HG02642 (cell line): ENCODE data around the gene ZNRF2.

Source experiments
- ATAC-seq: cut with Tn5 transposase; IDR thresholded peaks from one replicate; pipeline ENCODE4 v1.9.1; 2021; ENCODE audit warnings: mild to moderate bottlenecking; ENCODE audit not compliant: unreplicated experiment, poor library complexity

The ZNRF2 gene

DNA sequence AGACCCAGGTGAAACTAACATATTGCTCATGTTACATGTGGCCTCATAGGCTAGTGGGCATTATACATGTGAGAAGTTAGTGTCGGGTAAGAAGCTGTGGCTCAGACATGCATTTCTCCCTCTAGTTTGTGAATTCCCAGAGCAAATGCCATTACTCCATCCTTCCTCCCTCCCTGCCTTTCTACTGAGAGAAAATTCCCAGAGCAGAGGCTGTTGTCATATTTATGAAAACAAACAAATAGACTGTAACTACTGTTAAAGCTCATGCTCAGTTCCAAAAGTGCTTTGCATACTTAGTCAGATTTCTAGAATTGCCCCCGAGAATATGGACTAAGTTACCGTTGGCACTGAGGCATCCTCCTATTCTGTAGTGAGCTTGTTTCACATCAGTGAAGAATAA lies 29.0 kb downstream of the ZNRF2 start:
- ATAC-seq: no peak

DNA sequence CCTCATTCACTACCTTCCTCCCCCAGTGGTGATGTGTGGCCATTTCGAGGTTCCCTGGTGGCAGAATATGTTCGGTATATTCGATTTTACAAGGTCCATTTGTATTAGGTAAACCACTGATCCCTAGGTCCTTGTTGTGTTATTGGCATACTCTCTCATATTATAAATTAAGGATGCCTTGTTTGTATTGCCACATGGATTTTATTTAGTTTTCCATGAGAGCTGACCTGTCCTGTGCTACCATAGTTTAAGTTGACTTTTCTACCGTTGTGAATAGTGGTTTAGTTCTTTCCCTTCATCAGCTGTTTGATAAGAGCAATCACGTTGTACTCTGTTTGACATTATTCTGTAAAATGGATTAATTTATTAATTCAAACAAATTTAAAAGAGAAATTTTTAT lies 29.4 kb downstream of the ZNRF2 start:
- ATAC-seq: no peak

DNA sequence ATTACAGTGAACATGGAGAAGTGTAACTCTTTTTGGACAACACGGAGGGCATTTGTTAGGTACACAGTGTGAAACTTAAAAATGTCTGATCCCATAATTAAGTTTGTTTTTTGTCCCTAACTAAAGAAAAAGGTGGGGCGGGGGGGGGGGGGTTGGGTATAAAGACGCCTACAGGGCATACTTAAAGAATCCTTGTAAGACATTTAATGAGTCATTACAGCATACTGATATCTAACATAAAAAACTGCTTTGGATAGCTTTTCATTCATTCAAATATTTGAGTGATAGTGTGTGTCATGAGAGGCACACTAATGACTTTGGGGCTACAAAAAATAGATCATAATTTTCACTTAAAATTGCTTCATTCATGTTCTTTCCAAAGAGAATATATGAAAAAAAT lies 31.2 kb downstream of the ZNRF2 start:
- ATAC-seq: no peak

DNA sequence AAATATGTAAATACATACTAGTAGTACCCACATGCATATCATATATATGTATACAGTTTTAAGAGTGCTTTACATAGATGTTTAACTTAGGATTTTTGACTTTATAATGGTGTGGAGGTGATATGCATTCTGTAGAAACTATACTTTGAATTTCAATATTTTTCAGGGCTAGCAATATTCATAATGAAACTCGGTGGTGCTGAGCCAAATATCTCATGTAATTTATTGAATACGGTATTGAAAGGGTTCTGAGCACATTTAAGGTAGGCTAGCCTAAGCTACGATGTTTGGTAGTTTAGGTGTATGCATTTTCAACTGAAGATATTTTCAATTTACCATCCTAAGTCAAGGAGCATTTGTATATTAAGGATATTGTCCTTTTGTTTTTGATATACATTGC lies 36.0 kb downstream of the ZNRF2 start:
- ATAC-seq: no peak

DNA sequence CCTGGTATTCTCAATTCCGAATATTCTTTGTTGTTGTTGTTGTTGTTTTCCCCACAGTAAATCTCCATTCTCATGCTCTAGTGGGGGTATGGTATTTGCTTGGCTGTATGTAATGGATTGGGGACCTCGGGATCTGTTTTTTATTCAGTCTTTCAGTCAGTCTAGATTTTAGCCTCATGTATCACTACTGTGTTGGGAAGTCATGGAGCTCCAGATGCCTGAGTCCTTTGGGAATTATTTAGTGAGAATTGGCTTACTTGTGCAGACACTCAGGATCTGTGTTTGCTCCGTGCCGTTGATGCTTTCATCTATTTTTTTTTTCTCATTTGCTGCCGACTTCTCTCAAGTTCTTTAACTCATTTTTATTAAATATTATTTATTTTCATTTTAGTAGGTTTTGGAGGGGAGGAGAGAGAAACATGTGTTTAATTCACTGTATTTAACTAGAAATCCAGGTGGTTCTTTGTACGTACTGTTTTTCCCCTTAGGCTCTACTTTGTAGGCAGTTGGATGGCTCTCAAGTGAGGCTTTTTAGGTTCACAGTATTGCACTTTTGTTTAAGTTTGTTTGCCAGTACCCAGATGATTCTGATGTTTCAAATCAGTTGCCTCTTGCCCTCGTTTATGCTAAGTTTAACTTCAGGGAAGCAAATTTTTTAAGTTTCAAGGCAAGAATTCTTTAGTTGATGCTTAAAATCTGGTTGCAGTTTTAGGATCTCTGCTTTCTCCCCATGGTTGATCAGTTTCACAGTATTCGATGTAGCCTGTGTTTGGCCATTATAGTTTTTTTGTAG lies 36.9 kb downstream of the ZNRF2 start:
- no peak for ATAC-seq

DNA sequence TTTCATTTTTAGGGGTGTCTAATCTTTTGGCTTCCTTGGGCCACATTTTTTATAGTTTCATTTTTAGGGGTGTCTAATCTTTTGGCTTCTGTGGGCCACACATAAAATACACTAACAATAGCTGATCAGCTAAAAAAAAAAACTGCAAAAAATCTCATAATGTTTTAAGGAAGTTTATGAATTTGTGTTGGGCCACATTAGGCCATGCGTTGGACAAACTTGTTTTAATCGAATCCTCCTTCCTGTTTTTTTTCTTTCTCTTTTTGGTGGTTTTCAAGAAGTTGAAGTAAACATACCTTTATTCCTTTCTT lies 37.4 kb downstream of the ZNRF2 start:
- no peak for ATAC-seq

DNA sequence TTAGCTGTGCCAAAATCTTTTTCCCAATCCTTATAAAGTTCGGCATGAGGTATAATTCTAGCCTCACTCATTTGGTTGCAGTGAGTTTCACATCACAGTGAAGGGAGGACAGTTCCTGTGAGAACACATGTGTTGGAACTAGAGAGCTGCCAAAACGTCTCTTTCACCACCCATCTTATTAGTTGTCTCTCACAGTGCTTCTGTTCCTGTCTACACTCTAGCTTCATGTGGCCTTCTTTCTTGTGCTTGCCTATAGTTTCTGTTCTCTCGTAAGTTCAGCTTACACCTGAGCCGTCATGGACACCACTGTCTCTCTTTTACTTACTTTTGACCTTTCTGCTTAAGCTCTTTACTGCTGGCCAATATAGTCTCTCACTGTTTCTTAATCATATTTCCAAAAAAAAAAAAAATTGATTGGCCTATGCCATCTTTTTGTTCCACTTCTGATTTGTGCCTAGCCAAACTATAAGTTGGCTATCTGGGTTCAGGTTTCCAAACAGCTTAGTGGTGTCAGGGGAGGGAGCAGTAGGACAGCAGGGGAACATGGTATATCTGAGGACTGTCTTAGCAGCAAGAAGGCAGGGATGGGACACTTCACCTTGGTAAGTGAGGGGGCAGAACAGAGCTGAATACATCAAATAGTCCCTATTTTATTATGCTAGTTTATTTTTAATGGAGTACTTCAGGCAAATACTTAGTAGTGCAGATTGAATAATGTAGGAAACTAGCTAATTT lies 38.0 kb downstream of the ZNRF2 start:
- peak; percentile 87 for ATAC-seq

DNA sequence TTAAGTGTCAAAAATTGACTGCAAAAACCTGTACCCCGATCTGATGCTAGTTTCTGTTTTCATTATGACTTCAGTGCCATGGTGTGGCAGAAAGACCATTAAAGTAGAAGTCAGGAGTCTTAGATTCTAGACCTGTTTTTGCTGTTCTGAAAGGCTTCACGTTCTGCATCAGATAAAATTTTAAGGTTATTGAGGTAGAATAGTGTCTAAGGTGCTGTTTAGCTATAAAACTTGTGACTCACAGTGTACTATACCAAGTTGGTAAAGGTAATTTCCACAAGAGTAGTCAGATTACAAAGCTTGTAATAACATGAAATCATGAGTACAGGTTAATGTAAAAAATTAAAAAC lies 38.6 kb downstream of the ZNRF2 start:
- ATAC-seq: peak; percentile 50

DNA sequence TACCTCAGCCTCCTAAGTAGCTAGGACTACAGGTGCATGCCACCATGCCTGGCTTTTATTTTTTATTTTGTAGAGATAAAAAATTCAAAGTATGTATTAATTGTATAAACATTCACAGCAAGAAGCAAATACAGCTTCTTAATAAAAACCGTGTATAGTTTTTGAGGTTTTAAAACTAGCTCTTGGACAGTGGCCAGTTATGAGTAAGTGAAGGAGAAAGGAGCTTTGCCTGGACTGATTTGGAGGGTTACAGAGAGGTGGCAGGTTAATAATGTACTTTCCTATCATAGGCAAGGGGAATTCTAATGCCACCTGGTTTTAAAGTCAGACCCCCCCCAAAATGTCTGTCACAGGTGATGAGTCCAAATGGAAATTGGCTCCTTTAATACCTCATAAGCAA lies 43.4 kb downstream of the ZNRF2 start:
- ATAC-seq: no peak

DNA sequence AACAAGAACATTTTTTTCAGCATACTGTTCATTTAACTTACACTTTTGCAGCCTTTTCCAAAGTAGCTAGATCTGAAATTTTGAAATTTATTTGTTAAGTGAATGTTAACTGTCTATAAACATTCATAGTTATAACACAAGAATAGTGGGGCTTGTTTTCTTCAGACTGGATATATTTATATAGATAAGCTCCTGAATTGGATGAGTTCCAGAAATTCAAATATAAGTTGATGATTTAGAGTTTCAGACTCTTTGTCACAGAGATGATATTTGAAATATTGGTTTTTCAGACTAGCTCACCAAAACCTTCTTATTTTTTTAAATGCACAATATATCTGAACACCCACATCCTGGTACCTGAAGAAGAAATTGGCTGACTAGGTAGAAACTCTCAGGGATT lies 44.0 kb downstream of the ZNRF2 start:
- ATAC-seq: no peak

DNA sequence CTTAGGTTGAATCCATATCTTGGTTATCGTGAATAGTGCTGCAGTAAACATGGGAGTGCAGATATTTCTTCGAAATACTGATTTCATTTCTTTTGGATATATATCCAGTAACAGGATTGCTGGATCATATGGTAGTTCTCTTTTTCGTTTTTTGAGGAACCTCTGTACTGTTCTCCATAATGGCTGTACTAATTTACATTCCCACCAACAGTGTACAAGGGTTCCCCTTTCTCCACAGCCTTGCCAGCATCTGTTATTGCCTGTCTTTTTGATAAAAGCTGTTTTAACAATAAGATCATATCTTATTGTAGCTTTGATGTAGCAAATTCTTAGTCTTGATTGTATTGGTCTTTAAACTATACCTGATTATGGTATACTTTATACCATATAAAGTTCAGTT lies 45.3 kb downstream of the ZNRF2 start:
- no peak for ATAC-seq

DNA sequence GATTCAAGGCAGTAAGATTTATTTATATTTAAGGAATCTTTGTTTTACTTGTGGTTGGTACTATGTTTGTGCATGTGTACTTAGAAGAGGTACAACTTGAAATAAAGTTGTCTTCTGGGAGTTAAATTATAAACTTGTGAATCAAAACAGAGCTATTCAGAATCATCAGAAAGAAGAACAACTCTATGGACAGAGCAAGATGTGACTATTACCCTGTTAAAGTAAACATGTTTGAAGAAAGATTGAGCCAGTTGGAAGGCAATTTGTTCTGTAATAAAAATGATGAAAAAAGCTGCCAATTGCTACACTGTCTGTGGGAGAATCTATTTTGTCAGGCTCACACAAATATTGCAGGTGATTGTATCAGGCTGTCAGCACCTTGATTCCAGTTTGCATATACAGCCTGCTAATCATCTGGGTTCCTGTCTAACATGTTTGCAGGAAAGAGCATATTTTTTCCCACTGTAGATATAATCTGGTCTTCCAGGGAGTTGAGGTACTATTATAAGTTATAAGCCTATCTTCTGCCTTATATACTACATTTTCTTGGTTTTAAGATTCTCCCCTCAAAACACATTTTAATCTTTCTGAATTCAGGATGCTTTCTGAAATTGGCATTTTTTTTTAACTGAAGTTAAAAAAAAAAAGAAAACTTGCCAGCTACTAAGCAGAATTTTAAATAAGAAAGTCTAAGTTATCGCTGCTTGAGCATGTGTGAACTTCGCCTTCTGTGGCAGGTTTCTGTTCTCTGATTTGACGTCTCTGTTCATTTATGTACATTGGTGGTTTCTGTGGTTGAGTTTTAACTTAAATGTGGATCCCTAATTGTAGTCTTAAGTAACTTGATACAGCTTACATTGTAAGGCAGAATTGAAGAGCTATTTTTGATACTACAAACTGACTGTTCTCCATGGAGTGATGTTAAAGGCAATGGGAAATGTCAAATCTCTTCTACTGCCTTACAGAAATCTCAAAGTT lies 46.0 kb downstream of the ZNRF2 start:
- ATAC-seq: peak; percentile 91

DNA sequence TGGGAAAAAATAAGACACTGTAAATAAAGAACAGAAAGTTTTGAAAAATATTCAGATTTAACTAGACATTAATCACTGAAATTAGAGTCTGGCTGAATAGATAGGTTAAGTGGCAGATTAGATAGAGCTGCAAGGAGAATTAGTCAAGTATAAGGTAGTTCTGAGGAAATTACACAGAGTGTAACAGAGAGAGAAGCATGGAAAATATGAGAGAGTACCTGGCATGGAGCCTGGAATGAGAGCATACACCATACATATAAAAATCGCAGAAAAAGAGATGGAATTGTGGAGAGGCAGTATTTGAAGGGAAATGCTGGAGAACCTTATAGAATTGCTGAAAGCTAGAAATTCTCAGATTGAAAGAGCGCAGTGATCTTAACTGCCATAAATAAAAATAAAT lies 46.9 kb downstream of the ZNRF2 start:
- no peak for ATAC-seq

DNA sequence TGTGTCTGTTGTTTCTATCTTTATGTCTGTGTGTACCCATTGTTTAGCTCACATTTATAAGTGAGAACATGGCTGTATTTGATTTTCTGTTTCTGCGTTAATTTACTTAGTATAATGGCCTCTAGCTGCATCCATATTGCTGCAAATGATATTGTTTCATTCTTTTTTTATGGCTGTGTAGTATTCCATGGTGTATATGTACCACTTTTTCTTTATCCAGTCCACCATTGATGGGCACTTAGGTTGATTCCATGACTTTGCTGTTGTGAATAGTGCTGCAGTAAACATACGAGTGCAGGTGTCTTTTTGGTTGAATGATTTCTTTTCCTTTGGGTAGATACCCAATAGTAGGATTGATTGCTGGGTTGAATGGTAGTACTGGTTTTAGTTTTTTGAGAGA lies 48.2 kb downstream of the ZNRF2 start:
- no peak for ATAC-seq

DNA sequence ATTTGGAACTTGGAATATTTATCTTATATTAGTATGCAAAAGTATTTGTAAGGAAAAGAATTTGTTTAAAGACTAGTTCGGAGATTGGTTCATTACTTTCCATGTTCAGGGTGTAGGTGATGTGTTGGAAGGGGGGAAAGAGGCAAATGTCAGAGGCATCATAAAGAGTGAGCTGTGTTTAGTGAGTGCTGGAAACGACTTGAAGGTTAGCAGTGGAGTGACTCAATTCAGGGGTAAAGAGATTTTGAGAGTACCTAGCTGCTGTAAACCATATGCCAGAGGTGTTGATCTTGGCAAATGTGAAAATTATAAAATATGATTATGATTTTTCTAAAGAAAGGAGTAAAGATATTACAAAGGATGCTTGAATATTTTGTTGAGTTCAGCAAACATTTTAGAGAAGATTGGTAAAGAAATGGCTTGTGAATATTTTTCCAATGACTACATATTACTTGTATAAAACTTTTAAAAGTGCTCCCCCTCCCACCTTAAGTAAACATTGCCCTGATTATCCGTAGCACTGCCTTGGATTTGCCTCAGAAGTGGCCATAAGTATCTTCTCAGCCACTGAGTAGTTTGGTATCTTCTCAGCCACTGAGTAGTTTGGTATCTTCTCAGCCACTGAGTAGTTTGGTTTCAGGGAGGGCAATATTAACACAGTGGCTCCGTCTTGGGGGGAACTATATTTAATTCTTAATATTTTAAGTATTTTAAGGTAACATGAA lies 51.5 kb downstream of the ZNRF2 start:
- no peak for ATAC-seq

DNA sequence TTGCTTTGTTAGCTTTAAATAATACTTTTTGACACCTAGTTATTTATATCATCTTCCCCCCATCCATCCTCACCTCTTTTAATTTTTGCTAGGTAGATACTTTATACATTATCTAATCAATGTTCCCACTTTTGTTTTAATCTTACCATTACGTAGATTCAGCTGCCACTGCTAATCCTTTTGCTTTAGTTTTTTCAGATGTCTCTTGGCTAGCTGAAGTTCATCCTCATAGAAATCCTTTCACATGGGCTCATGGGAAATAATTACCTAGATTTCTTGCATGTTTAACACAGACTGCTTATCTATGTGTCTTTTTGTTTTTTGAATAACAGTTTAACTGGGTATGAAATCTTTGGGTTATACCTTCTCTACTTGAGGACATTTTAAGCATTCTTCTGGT lies 60.1 kb downstream of the ZNRF2 start:
- no peak for ATAC-seq

DNA sequence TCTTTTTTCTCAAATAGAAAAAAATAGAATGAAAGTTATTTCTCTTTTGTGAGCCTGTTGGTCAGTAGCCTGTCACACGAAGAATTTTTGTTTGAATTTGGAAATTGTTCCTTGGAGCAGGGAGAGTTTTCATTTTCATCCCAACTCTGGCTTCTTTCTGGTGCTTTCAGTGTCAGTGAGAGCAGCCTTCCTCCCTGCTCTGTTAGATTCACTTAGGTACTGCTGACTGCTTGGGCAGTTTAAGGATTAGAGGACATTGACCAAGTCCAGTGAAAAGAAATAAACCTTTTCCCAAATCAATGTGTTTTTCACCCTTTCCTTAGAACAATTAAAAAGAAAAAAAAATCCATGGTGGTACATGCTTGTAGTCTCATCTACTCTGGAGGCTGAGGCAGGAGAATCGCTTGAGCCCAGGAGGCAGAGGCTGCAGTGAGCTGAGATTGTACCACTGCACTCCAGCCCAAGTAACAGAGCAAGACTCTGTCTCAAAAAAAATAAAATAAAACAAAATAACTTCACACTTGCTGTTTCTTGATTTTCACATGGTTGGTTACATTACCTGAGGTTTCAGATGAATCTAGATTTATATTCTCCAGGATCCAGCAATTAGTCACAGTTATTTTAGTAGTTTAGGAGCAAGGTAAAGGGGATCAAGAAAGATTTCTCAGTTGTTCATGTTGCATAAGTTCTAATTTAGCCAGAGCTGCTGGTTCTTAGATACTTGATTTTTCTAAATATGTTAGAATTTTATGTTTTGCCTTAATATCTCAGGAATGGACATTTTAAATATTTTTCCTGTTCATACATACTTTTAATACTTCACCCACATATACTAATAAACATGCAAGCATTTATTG lies 63.1 kb downstream of the ZNRF2 start:
- ATAC-seq: peak; percentile 9

DNA sequence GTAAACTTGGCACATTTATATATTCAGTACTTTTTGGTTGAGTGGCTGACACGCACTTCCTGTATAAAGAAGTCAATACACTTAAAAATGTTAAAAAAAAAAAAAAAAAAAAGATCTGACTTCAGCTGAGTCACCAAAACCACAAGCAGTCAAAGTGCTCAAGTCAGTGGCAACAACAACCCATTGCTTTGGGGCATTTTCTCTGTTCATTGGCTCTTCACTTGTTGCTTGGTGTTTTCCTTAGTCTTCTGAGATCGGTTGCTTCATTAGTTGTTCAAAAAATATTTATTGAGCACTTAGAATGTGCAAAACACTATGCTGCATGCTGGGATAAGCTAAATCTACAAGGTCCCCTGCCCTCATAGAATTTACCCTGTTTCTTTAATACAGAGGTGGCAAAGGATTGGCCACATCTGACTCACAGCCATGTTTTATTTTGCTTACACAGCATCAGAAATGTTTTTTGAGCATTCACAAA lies 63.7 kb downstream of the ZNRF2 start:
- ATAC-seq: peak; percentile 84

DNA sequence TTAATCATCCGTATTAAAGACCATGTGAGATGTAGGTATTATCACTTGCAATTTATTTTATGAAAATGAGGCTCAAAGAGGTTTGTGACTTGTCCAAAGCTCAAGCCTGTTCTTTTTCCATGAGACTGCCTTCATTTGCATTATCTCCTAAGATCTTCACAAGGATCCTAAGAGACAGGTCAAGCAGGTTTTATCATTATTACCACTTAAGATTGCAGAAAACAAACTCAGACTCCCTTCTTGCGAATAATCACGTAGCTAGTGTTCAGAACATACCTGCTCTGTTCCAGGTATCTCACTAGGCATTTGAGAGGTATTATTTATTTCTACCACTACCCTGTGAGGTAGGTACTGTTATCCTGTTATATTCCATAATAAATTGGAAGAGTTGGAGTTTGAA lies 64.8 kb downstream of the ZNRF2 start:
- no peak for ATAC-seq
